ENCODE data around the gene OGA. TPM values are rescaled to one million over a fixed set of nuclear protein-coding genes. Genes with fewer than 3 reads are reported as not detected.

OGA gene
- polyA plus RNA-seq, 1 donor: 269 TPM

DNA sequence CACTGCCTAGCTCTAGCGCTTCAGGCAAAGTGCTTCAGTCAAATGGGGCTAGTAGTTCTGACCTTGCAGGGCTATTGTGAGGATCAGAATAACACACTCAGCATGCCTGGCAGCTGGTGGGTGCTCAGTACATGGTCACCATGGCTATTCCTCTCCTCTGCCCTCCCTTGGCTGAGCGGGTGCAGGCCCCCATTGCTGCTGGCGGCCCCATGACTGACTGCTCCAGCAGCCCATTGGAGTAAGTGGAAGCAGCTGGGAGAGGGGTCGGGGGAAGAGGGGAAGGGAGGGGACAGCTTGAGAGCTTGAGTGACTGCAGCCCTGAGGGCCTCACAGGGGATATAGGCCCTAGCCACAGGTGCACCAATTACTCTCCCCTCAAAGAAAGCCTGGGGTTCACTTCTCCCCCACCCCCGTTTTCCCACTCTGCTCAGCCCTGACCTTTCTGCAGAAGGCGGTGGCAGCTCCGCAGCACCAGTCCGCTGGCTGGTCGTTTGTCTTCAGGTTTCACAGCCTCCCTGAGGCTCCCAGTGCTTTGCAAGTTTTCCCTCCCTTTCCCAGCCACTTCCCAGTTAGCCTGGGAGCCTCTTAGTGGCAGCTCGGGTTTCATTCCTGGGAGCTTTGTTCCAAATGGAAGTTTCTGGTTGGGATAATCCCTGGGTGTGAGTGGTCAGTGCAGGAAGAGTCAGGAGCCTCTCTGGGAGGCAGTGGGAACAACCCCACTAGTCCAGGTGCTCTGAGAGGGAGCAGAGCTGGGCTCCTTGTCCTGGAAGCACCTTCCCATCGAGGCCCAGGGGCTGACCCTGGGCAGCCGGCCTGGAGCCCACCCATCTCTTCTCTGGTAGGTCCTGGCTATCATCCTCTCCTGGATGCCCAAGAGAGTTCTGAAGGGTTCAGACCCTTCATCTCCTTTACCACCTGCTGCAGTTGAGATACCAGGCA is 58.7 kb downstream of the OGA start:
- no peak for DNase-seq

GRCh38 chr10:101758858-101759257 is 59.4 kb downstream of the OGA start:
- no peak for DNase-seq

DNA sequence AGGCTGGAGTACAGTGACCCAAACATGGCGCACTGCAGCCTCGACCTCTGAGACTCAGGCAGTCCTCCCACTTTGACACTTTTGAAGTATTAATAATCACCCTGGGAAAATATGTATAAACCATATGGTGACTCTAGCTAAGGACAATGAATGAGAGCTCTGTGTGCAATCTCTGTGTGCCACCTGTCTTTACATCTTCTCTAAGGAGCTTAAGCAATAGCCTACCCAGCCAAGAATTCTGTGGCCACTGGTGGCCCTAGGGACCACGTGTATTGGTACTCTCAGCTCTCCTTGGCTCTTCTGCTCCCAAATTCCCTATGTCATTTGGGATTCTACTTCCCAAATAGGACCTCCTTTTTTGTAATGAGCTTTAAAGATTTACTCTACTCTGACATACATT is 66.0 kb downstream of the OGA start:
- no peak for DNase-seq

DNA sequence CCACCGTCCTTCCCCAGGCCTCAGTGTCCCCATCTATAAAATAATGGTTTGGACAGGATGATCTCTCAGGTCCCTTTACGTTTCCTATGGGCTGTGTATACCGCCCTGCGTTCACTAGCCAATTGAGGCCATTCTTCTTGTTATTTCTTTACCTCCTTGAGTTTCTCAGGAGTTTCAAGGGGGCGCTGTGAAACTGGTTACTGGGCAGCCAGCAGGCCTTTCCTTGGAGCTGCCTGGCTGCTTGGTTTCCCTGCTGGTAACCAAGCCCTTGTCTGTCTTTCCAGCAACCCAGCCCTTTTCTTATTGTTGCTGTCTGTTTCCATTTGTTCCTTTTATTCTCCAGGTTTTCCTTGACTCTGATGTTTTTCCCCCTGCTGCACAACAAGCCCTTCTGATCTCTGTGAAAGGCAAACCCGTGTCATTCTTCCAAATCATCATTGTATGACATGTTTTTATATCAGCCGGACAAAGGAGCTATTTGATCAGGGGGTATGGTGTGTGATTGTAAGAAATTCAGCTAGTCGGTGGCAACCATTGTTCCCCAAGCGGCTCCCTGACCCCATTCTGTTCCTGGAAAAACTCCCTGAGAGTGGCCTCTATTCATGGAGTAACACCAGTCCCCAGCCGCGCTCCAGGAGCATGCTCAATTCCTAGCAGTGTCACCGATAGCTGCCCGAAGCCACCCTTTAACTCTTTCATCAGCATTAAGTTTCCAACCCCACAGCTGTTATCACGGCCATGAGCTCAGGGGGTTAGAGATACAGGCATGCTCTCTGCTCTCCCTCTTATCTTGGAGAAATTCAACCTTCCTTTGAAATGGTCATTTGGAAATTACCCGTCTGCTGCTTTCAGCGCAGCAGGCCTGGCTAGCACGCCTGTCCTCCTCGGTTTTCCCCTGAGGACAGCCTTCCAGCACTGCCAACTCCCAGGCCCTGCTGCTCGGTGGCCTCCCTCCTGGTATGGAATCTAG is 68.9 kb downstream of the OGA start:
- DNase-seq: no peak

DNA sequence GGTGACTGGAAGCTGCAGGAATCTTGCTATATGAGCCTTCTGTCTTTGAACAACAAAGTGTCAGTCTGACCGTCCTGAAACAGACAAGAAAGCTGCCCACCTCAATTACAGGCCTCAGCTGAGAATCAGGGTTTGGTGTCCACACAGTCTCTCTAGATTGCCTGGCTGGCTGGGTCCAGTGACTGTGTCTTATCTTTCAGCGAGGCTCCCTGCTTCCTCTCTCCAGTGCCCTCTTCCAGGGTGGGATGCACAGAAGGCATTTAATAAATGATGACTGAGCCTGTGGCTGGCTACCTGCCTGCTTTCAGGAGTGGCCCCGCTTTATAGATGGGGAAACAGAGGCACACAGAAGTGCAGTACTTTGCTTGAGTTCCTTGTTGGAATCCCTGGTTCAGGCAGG is 69.7 kb downstream of the OGA start:
- DNase-seq: no peak

GRCh38 chr10:101745074-101745696 is 73.1 kb downstream of the OGA start:
- DNase-seq: no peak

DNA sequence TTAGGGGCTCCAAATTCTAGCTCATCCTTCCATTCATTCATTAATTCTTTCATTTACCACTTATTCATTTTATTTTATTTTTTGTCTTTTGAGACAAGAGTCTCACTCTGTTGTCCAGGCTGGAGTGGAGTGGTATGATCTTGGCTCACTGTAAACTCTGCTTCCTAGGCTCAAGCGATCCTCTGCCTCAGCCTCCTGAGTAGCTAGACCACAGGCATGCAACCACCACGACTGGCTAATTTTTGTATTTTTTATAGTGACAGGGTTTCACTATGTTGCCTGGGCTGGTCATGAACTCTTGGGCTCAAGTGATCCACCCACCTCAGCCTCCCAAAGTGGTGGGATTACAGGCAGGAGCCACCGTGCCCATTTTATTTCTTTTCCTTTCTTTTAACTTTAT is 74.0 kb downstream of the OGA start:
- DNase-seq: no peak

DNA sequence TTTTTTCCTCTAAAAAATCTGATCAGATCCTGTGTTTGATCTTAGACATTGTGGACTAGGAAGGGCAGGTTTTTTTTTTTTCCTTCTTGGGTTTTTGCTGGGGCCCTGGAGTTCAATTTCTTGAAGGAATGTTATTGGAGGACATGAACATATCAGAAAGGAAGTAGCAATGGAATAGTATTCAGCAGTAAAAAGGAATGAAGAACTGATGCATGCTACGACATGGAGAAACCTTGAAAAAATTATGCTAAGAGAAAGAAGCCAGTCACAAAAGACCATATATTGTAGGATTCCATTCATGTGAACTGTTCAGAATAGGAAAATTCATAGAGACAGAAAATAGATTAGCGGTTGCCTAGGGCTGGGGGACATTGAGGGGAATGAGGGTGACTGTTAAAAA is 76.3 kb downstream of the OGA start:
- DNase-seq: no peak

DNA sequence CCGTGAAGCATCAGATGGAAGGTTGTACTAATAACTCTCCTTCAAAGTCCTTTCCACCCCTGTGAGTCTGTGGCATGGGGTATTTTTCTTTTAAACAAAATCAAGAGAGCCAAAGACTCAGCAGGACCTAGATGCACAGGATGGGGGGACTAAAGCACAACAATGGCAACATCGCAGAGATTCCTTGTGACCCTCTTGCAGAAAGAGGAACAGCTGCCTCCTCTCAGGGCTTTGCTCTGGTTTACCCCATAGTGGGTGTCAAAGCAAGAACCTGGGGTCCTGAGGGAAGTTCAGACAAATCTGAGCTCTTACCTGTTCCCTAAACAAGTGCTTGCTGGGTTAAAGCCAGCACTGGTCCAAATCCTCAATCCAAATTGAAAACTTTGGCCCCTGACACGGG is 81.6 kb downstream of the OGA start:
- DNase-seq: no peak

Other genes starting within 250 kb of the OGA start
- 39.9 TPM for gene POLL, start 230.2 kb downstream of the OGA start, polyA plus RNA-seq (ENCODE audit: insufficient read length)
- 43.7 TPM for gene DPCD, start 230.1 kb downstream of the OGA start, polyA plus RNA-seq (ENCODE audit: insufficient read length)
- 55.1 TPM for gene FBXW4, start 123.3 kb downstream of the OGA start, polyA plus RNA-seq (ENCODE audit: insufficient read length)
- 7.1 TPM for gene FGF8, start 42.3 kb downstream of the OGA start, polyA plus RNA-seq (ENCODE audit: insufficient read length)
- gene NPM3, start 35.0 kb downstream of the OGA start, polyA plus RNA-seq (ENCODE audit: insufficient read length): 49.1 TPM
- gene KCNIP2, start 25.4 kb upstream of the OGA start, polyA plus RNA-seq (ENCODE audit: insufficient read length): 6.2 TPM
- gene ARMH3, start 237.7 kb upstream of the OGA start, polyA plus RNA-seq (ENCODE audit: insufficient read length): 21.2 TPM
- gene HPS6, start 246.9 kb upstream of the OGA start, polyA plus RNA-seq (ENCODE audit: insufficient read length): 9.4 TPM